GM23338 (cell line): ENCODE results near the gene GRAMD4. TPM values are rescaled to one million over a fixed set of nuclear protein-coding genes. Genes with fewer than 3 reads are reported as not detected.
"Not testable (repeated sequence)": the region's sequence is repeated elsewhere in the genome, so short reads cannot be mapped to it uniquely, and the experiment has no call there.

ENCODE experiments used
- ATAC-seq: fragments of 200-7000 bp; cut with Tn5 transposase; 3 replicates; pipeline ENCODE4 v1.9.1; 2020
- DNase-seq: peaks from one replicate; pipeline ENCODE4 v3.0.0-alpha.2; 2015; ENCODE audit warnings: low spot score
- H2AFZ ChIP-seq: fragments of 200-600 bp; sonication (generic); 2 replicates; pipeline ENCODE4 v1.8.0; 2016; ENCODE audit warnings: antibody characterized with exemption, mild to moderate bottlenecking, moderate library complexity
- H3F3A ChIP-seq: fragments of 200-600 bp; sonication (generic); replicated peaks from 2 replicates; pipeline ENCODE4 v1.8.0; 2017; ENCODE audit warnings: antibody characterized with exemption, mixed run types, low read depth
- H3K27ac ChIP-seq: fragments of 200-600 bp; sonication (generic); 2 replicates; pipeline ENCODE4 v1.6.1; 2016; ENCODE audit warnings: low read depth
- H3K27me3 ChIP-seq: fragments of 200-600 bp; sonication (generic); 2 replicates; pipeline ENCODE4 v1.8.0; 2016; ENCODE audit warnings: mild to moderate bottlenecking, mixed run types, moderate library complexity; ENCODE audit not compliant: insufficient read depth
- H3K36me3 ChIP-seq: fragments of 200-600 bp; sonication (generic); 2 replicates; pipeline ENCODE4 v1.8.0; 2016; ENCODE audit warnings: mild to moderate bottlenecking; ENCODE audit not compliant: insufficient read depth
- H3K4me1 ChIP-seq: fragments of 200-600 bp; sonication (generic); 2 replicates; pipeline ENCODE4 v1.8.0; 2016; ENCODE audit warnings: mild to moderate bottlenecking, moderate library complexity; ENCODE audit not compliant: insufficient read depth
- H3K4me2 ChIP-seq: fragments of 200-600 bp; sonication (generic); 2 replicates; pipeline ENCODE4 v1.7.1; 2017; ENCODE audit warnings: mixed run types
- H3K4me3 ChIP-seq: fragments of 200-600 bp; sonication (generic); 2 replicates; pipeline ENCODE4 v1.6.1; 2016; ENCODE audit warnings: mixed run types
- H3K79me2 ChIP-seq: fragments of 200-600 bp; sonication (generic); replicated peaks from 2 replicates; pipeline ENCODE4 v1.8.0; 2017; ENCODE audit warnings: mild to moderate bottlenecking; ENCODE audit not compliant: insufficient read depth
- H3K9me2 ChIP-seq: fragments of 200-600 bp; sonication (generic); 2 replicates; pipeline ENCODE4 v1.8.0; 2017; ENCODE audit not compliant: insufficient read depth
- H4K20me1 ChIP-seq: fragments of 200-600 bp; sonication (generic); replicated peaks from 2 replicates; pipeline ENCODE4 v1.8.0; 2017; ENCODE audit warnings: mild to moderate bottlenecking; ENCODE audit not compliant: insufficient read depth
- H3K27ac Mint-ChIP-seq: 2 replicates; pipeline ENCODE4 v1.8.0; 2020; ENCODE audit warnings: inconsistent platforms, mild to moderate bottlenecking, moderate library complexity, mixed read lengths
- H3K27me3 Mint-ChIP-seq: 3 replicates; pipeline ENCODE4 v1.8.0; 2022; ENCODE audit warnings: low read depth, mild to moderate bottlenecking, moderate library complexity, mixed read lengths, inconsistent platforms; ENCODE audit not compliant: insufficient read depth, poor library complexity
- H3K36me3 Mint-ChIP-seq: 3 replicates; pipeline ENCODE4 v1.8.0; 2021; ENCODE audit warnings: low read depth, mild to moderate bottlenecking, inconsistent platforms, moderate library complexity, mixed read lengths
- H3K4me1 Mint-ChIP-seq: 3 replicates; pipeline ENCODE4 v1.8.0; 2020; ENCODE audit warnings: mild to moderate bottlenecking, inconsistent platforms, mixed read lengths
- H3K4me3 Mint-ChIP-seq: 3 replicates; pipeline ENCODE4 v1.8.0; 2021; ENCODE audit warnings: moderate library complexity, mild to moderate bottlenecking, inconsistent platforms, mixed read lengths
- H3K9me3 Mint-ChIP-seq: 3 replicates; pipeline ENCODE4 v1.8.0; 2020; ENCODE audit warnings: moderate library complexity, mild to moderate bottlenecking, inconsistent platforms, mixed read lengths
- ETS1 ChIP-seq: IDR thresholded peaks from 2 replicates; pipeline ENCODE4 v1.6.1; 2016; ENCODE audit warnings: antibody characterized with exemption
- POLR2AphosphoS5 ChIP-seq: IDR thresholded peaks from 2 replicates; pipeline ENCODE4 v1.6.1; 2016; ENCODE audit warnings: antibody characterized with exemption, low read depth
- REST ChIP-seq: IDR thresholded peaks from one replicate; pipeline ENCODE4 v1.6.1; 2018; ENCODE audit warnings: antibody characterized with exemption; ENCODE audit not compliant: unreplicated experiment
- polyA plus RNA-seq: library from polyadenylated mRNA; unstranded; fragments of >200 nt; fragmentation: Nextera tagmentation; extraction: Ambion mirVana; gene quantifications from 2 replicates; pipeline ENCODE4 v1.2.1, GENCODE V29; 2016
- total RNA-seq: library from RNA; depleted of rRNA; stranded (reverse); fragments of >200 nt; shearing (Covaris generic); gene quantifications from 2 replicates; pipeline ENCODE4 v1.2.3, GENCODE V29; 2014

The GRAMD4 gene
- total and polyA plus RNA-seq, 2 experiments from 2014 or later: 2.7 to 81.8 TPM

- not testable (repeated sequence) for H3K36me3 Mint-ChIP-seq, H3K9me2 ChIP-seq, H3K9me3 Mint-ChIP-seq, H2AFZ ChIP-seq, H3F3A ChIP-seq, H4K20me1 ChIP-seq, H3K4me2 ChIP-seq, H3K4me3 Mint-ChIP-seq, H3K4me3 ChIP-seq, ATAC-seq, DNase-seq, H3K27ac Mint-ChIP-seq, H3K27ac ChIP-seq, H3K4me1 ChIP-seq, H3K27me3 ChIP-seq, H3K36me3 ChIP-seq, H3K79me2 ChIP-seq
- peaks cover 13% of the 10 kb centered on the region for H3K27me3 Mint-ChIP-seq
- H3K4me1 Mint-ChIP-seq: peaks cover 13% of the 10 kb centered on the region
These were observed 28.1 kb downstream of the GRAMD4 start for GRCh38 chr22:46648225-46648820.

GRCh38 chr22:46649141-46650077 is 29.2 kb downstream of the GRAMD4 start:
- no peaks in the 10 kb centered on the region for H3K36me3 ChIP-seq
- 0 out of 2 replicates have a peak, but pooled peaks cover 8% of the 10 kb centered on the region for H3K9me2 ChIP-seq
- peaks cover 11% of the 10 kb centered on the region for H3K27me3 Mint-ChIP-seq
- ATAC-seq (no peak), DNase-seq (no peak)
- H4K20me1 ChIP-seq: no peaks in the 10 kb centered on the region
- no peaks in the 10 kb centered on the region for H3K9me3 Mint-ChIP-seq
- no peaks in the 10 kb centered on the region for H3K79me2 ChIP-seq
- peak overlapping the region; percentile 51 for H3K27ac Mint-ChIP-seq
- H3K27me3 ChIP-seq: no peaks in the 10 kb centered on the region
- H3K4me1 Mint-ChIP-seq: peaks cover 13% of the 10 kb centered on the region
- H3K36me3 Mint-ChIP-seq: no peaks in the 10 kb centered on the region; the same call in 2 of the 3 replicates
- TF ChIP-seq POLR2AphosphoS5 (no peak), ETS1 (no peak), REST (no peak)
- H3K4me3 ChIP-seq: no peak overlapping the region
- H3K4me2 ChIP-seq: no peak overlapping the region
- no peak overlapping the region for H3K27ac ChIP-seq
- H3K4me1 ChIP-seq: no peaks in the 10 kb centered on the region
- H3F3A ChIP-seq: no peaks in the 10 kb centered on the region
- no peak overlapping the region for H2AFZ ChIP-seq
- no peak overlapping the region for H3K4me3 Mint-ChIP-seq
